Measurements from ENCODE around the gene BIN2. TPM values are rescaled to one million over a fixed set of nuclear protein-coding genes. Genes with fewer than 3 reads are reported as not detected.
A peak's percentile ranks its signal among the peaks of the same experiment; 100 is the strongest.

Gene BIN2
- polyA plus RNA-seq (2012; ENCODE audit: insufficient read depth, insufficient read length, low read depth) = not detected

- TF ChIP-seq CTCF (IDR thresholded peaks at IDR 0.05; ENCODE audit: low read depth, low read length) = no peak
- no peaks in the 10 kb centered on the region for H3K27me3 ChIP-seq
- no peaks in the 10 kb centered on the region for H3K36me3 ChIP-seq
- H3K4me3 ChIP-seq (ENCODE audit: low read depth, low read length) = no peak within 1 kb of the TSS
- no peaks in the 10 kb centered on the region; the same call in 1 of the 2 replicates for H3K4me1 ChIP-seq
- H3K9me3 ChIP-seq = no peaks in the 10 kb centered on the region; the same call in 1 of the 2 replicates
- DNase-seq = no peak
These were observed at the start of gene BIN2 for GRCh38 chr12:51323966-51324895. BIN2 (minus strand) TSS chr12:51324174; CDS start chr12:51324102, 72 bp downstream.

DNA sequence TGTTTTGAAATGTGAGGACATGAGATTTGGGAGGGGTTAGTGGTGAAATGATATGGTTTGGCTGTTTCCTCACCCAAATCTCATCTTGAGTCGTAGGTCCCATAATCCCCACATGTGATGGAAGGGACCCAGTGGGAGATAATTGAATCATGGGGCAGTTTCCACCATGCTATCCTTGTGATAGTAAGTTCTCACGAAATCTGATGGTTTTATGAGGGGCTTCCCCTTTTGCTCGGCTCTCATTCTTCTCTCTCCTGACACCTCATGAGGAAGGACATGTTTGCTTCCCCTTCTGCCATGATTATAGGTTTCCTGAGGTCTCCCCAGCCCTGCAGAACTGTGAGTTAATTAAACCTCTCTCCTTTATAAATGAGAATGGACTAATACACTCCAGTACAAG, 49.2 kb upstream of the BIN2 start:
- DNase-seq = no peak
- H3K4me3 ChIP-seq (ENCODE audit: low read depth, low read length) = no peak overlapping the region
- peaks cover 26% of the 10 kb centered on the region for H3K4me1 ChIP-seq
- H3K9me3 ChIP-seq = no peaks in the 10 kb centered on the region
- TF ChIP-seq CTCF (IDR thresholded peaks at IDR 0.05; ENCODE audit: low read depth, low read length) = no peak
- H3K27me3 ChIP-seq = no peaks in the 10 kb centered on the region
- H3K36me3 ChIP-seq = peaks cover 8% of the 10 kb centered on the region

DNA sequence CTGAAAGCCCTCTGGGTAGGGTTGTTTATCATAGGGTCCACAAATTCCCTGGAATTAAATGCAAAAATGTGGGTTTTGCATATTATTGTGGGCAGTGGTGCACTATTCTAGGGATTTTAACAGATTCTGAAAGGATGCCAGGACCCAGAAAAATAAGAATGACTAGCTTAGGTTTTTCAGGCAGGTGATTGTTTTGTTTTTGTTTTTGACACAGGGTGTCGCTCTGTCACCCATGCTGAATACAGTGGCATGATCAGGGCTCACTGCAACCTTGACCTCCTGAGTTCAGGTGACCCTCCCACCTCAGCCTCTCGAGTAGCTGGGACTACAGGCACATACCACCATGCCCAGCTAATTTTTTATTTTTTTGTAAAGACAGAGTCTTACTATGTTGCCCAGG, 48.0 kb upstream of the BIN2 start:
- peaks cover under 1% of the 10 kb centered on the region for H3K36me3 ChIP-seq
- H3K9me3 ChIP-seq = no peaks in the 10 kb centered on the region
- no peaks in the 10 kb centered on the region for H3K27me3 ChIP-seq
- no peak for DNase-seq
- H3K4me1 ChIP-seq = peaks cover 23% of the 10 kb centered on the region
- H3K4me3 ChIP-seq (ENCODE audit: low read depth, low read length) = no peak overlapping the region
- no peak for TF ChIP-seq CTCF (IDR thresholded peaks at IDR 0.05; ENCODE audit: low read depth, low read length)

- Histone ChIP-seq H3K9me3 (no peaks in the 10 kb centered on the region), H3K27me3 (no peaks in the 10 kb centered on the region), H3K4me3 (ENCODE audit: low read depth, low read length) (no peak overlapping the region), H3K36me3 (no peaks in the 10 kb centered on the region; the same call in none of the 2 replicates), H3K4me1 (peaks cover 23% of the 10 kb centered on the region)
- TF ChIP-seq CTCF (IDR thresholded peaks at IDR 0.05; ENCODE audit: low read depth, low read length) = no peak
- DNase-seq = peak; percentile 87
These were observed 47.5 kb upstream of the BIN2 start for GRCh38 chr12:51371295-51371953.

- Histone ChIP-seq H3K9me3 (no peaks in the 10 kb centered on the region), H3K27me3 (no peaks in the 10 kb centered on the region), H3K4me1 (peaks cover 23% of the 10 kb centered on the region), H3K36me3 (no peaks in the 10 kb centered on the region; the same call in none of the 2 replicates), H3K4me3 (ENCODE audit: low read depth, low read length) (no peak overlapping the region)
- no peak for TF ChIP-seq CTCF (IDR thresholded peaks at IDR 0.05; ENCODE audit: low read depth, low read length)
- no peak for DNase-seq
These were observed 46.7 kb upstream of the BIN2 start for GRCh38 chr12:51370667-51371066.
